HG03064 (cell line): ENCODE results near the gene AMER3.

Source experiments
- ATAC-seq: cut with Tn5 transposase; IDR thresholded peaks from one replicate; pipeline ENCODE4 v1.9.1; 2021; ENCODE audit warnings: low read depth; ENCODE audit not compliant: unreplicated experiment

The AMER3 gene

GRCh38 chr2:130778781-130779180, 23.4 kb downstream of the AMER3 start:
- no peak for ATAC-seq

- no peak for ATAC-seq
Observed at GRCh38 chr2:130785466-130786055, 30.2 kb downstream of the AMER3 start.

- ATAC-seq, result no peak
Observed at GRCh38 chr2:130786076-130786475, 30.7 kb downstream of the AMER3 start.

- ATAC-seq, result no peak
Observed at GRCh38 chr2:130787841-130788240, 32.5 kb downstream of the AMER3 start.

DNA sequence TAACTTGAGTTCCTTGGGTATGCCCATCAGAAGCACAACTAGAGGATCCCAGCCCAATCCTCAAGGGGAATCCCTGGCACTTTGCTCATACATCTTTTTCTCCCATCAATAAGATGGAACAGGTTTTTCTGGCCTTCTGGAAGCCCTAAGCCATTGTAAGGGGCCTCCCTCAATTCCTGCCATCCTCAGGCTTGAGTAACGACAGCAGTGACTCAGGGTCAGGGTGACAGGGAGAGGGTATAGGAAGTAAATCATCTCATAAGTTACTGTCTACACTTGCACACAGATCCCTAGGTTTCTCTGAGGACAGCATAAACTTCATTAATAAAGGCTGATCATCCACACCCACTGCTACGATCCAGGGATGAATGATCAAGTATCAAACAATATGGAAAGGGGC, 35.0 kb downstream of the AMER3 start:
- no peak for ATAC-seq

DNA sequence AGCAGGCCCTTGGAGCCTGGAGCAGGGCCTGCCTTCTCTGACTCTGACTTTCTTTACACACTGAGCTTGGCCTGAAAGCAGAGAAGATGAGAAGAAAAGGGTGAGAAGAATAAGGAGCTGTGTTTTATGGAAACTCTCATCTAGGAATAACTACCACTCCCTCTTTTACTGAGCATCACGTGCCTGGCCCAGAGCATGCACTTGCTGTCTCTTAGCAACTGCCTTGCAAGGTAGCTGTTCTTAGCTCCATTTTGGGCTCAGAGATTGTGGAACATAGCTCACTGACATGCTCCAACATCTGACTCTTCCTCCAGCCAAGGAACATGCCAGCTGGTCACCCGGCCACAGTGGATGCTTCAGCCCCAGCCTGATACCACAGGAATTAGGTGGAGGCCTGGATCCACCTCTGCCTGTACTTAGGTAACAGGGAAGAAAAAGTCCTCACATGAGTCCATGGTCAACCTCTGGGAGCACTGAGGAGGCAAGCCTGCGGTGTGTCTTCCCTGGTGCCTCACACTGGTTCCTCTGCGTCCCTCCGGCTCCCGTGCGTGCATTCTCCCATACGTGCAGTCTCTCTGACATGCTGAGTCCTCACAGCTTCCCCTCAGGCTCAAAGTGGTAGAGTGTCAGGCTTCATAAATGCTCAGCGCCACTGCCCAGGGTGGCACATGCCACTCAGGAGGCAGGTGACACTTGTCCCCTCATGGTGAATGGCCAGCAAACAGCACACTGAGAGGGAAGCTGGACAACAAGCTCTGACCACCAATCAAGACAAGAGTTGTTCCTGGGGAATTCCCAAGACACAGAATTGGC, 35.7 kb downstream of the AMER3 start:
- ATAC-seq, result no peak

- no peak for ATAC-seq
Observed at GRCh38 chr2:130791617-130791939, 36.2 kb downstream of the AMER3 start.

DNA sequence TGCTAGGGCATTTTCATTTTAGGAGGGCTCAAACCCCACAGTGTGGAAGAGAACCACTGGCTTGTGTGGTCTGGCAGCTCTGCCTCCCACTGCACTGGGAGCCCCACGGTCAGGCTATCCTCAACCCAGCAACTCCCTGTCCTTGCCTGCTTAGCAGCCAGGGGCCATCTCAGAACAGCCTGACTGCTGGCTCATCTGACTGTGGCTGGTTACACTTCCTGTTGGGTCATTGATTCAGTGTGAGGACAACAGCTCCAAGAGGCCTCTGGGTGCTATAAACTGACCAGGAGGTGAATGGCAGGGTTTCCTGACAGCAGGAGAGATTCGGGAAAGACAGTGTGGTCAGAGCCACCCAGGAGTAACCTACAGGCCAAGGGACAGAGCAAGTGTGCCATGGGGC, 40.1 kb downstream of the AMER3 start:
- no peak for ATAC-seq

GRCh38 chr2:130796290-130796689, 41.0 kb downstream of the AMER3 start:
- ATAC-seq, result no peak

DNA sequence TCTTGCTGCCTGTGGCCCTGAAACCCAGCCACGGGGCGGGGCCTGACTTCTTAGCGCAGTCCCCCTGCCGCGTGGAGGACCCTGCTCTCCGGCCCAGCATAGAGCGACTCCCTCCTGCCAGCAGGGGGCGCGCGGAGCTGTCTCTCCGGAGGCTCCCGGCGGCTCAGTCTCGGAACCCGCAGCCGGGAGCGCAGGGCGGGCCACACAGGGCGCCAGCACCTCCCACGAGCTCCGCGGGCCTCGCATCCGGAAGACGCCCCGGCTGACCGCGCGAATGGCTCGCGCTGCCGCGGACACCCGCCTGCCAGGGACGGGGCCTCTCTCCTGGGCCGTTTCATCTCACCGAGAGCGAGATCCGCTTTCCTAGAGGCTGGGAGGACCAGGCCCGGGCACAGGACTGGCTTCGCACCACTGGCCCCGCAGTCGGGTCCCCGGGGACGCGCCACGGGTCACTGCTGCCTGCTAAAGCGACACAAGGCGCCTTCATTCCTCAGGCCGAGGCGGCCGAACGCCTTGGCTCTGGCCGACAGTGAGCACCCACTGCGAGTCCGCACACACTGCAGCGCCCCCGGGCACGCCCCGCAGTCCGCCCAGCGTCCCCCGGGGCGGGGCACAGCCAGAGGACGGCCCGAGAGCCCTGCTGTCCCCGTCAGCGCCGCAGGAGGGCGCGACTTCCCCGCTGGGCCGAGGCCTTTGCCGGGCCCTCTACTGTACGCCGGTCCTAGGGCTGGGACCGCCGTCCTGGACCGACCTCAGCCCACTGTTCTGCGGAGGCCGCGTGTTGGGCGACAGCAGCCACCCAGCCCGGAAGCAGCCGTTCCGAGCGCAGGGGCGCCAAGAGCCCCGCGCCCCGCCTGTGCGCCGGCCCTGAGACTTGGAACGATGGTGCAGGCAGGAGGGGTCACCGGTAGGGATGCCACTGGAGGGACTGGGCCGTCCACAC, 42.4 kb downstream of the AMER3 start:
- peak; percentile 93 for ATAC-seq

DNA sequence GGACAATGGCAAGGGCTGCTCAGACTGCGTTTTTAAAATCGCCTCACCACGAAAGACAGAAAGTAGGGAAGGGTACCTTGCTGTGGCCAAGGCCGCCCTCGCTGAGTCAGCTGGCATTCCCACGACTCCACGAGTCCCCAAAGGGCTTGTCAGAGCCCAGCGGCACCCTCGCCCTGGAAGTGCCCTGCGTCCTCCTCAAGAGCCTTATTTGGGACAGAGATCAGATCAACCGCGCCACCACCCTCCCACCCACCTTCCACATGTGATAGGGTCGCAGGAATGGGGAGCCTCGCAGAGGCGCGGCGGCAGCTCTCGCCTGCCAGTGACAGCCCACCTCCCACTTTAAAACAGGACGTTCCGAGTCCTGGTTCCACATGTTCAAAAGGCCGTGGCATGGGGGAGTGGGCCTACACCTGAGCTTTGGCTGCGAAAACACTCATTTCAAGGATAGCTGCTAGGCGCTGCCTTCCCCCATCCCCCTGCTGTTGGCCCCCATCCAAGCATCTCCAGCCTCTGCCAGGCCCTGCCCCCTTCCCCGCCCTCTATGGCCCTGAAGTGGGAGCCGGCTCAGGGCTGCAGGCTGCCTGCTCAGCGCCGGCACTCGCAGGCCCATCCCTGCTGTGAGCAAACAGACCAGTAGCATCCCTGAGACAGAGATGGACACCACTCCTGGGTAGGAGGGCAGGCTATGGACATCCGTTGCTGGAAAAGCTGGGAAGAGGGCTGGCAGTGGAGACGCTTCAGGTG, 43.3 kb downstream of the AMER3 start:
- no peak for ATAC-seq

DNA sequence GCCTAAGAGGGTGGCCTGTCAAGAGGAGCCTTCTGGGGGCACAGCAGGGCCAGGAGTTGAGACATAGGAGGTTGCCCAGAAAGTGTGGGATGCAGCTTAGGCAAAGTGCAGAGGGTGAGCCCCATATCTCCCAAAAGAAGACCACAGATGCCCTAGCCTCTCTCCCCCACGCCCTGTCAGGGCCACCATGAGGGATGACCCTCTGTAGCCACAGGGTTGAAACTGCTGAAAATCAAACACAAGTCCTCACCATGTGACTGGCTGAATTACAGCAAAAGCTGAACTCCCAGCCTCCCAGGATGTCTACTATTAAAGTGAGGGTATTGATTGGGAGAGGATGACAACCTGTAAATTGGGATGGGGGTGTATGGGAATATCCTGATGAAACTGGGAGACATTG, 44.0 kb downstream of the AMER3 start:
- ATAC-seq, result no peak

GRCh38 chr2:130805613-130806012, 50.3 kb downstream of the AMER3 start:
- no peak for ATAC-seq

DNA sequence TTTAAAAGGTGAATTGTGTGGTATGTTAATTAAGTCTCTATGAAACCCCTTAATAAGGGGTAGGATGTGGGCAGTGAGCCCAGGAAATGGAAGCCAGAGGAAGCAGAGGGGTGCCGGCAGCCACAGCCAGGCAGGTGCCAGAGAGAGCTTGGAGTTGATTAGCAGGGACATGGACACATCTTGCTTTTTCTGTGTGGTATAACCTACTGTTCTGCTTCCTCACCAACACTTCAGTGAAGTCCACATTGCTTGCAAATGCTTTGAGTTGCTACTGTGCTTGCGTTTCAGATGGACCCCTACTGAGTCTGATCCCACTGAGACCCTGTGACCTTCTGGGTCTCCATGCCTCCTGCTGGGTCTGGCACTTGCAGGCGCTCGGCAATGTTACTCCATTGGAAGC, 51.0 kb downstream of the AMER3 start:
- ATAC-seq, result no peak

DNA sequence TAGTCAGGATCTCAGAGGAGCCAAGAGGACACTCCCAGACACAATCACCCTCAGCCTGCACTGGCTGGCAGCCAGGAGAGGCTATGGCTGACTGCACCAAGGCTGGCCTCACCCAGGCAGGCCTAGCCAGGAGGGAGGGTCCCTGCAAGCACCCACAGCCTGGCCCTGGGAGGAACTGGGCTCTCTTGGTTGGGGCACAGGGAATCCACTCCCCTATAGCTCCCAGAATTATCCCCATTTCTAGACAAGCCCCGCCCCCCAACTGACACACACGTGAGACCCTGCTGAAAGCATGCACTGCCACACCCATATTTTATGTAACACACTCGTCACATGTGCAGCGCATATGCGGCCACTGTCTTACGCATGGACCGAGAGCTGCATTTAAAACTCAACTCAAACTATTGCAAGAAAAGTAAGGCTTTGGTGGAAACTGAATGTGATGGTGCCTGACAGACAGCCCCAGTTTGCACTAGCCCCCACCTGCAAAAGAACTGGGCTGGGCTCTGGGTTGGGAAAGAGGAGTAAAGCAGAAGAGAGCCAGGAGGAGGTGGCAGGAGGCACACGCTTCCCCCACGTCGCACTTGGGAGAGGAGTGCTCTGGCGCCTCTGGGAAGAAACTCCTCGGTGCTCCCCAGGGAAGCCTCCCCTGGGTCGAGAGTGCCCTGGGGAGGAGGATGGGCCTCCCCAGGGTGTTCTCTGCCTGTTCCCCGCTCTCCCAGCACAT, 52.5 kb downstream of the AMER3 start:
- ATAC-seq, result no peak

GRCh38 chr2:130808482-130809268, 53.3 kb downstream of the AMER3 start:
- no peak for ATAC-seq

GRCh38 chr2:130810490-130810889, 55.1 kb downstream of the AMER3 start:
- no peak for ATAC-seq

GRCh38 chr2:130813722-130814121, 58.4 kb downstream of the AMER3 start:
- no peak for ATAC-seq

DNA sequence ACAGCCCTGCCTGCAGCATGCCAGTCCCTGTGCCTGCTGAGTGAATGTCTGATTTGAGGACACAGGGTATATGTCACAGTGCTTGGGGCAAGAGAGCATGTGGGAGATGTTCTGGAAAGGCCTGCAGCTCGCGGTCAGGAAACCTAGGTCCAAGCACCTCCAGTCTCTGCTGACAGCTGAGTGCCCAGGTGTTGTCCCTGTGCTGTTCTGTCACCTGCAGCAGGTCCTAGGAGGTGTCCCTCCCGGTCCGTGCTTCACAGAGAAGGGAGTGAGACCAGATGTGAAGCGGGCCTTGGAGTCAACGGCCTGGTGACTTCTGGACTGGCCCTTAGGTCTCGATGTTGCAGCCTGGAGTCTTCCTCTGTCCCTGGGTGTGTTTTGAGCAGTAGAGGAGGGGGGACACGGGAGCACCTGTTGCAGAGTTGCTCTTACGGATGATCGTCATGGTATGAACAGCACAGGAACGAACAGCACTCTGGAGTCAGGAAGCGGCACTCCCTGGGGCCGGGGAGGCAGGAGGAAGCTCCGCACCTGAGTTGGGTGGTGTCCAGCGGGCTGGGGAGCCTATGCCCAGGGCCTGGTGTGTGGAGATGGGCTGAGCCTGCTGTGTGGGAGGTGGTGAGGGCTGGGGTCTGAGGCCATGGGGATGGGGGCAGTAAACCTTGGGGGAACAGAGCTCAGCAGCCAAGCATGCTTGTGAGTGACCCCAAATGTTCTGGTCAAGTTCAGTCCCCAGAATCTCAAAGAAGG, 59.8 kb downstream of the AMER3 start:
- no peak for ATAC-seq
